IMR-90 (cell line): ENCODE measurements around the gene F5. TPM values are rescaled to one million over a fixed set of nuclear protein-coding genes. Genes with fewer than 3 reads are reported as not detected.

Source experiments
- ATAC-seq: fragments of 200-7000 bp; cut with Tn5 transposase; 2 replicates; pipeline ENCODE4 v1.9.1; 2020; ENCODE audit warnings: low read depth, mild to moderate bottlenecking, moderate library complexity
- BruUV-seq: library from RNA; stranded (reverse); fragments of 400-500 nt; replicated peaks from 2 replicates; lab custom pipeline; 2021; lab: Mats Ljungman, UMichigan
- CTCF ChIA-PET: fragments of 300-600 bp; formaldehyde crosslinking; extraction: SDS; loops from one replicate; lab custom pipeline; 2021; ENCODE audit warnings: antibody characterized with exemption; lab: Yijun Ruan, JAX
- POLR2A ChIA-PET: fragments of 300-600 bp; sonication (Branson Sonifier 250); formaldehyde crosslinking; loops from one replicate; lab custom pipeline; 2022; ENCODE audit warnings: antibody characterized with exemption; ENCODE audit not compliant: unreplicated experiment; lab: Charles Lee
- DNase-seq: peaks from one replicate; pipeline ENCODE4 v3.0.0; 2013
- H2AFZ ChIP-seq: replicated peaks from 2 replicates; pipeline ENCODE3; 2013; ENCODE audit warnings: low read length, mild to moderate bottlenecking; ENCODE audit not compliant: poor library complexity
- H2AK5ac ChIP-seq: 2 replicates; pipeline ENCODE4 v1.6.1; 2013; ENCODE audit warnings: low read depth, low read length, inconsistent platforms
- H2AK9ac ChIP-seq: replicated peaks from 2 replicates; pipeline ENCODE3; 2013; ENCODE audit warnings: mild to moderate bottlenecking, low read depth, low read length, moderate library complexity; ENCODE audit not compliant: poor library complexity
- H2BK120ac ChIP-seq: 2 replicates; pipeline ENCODE4 v1.6.1; 2013; ENCODE audit warnings: low read depth, low read length, inconsistent platforms
- H2BK15ac ChIP-seq: 3 replicates; pipeline ENCODE4 v1.6.1; 2013; ENCODE audit warnings: low read depth, low read length, inconsistent platforms
- H2BK20ac ChIP-seq: 2 replicates; pipeline ENCODE4 v1.6.1; 2013; ENCODE audit warnings: low read depth, mild to moderate bottlenecking, inconsistent platforms, low read length, moderate library complexity
- H2BK5ac ChIP-seq: 2 replicates; pipeline ENCODE4 v1.6.1; 2013; ENCODE audit warnings: mild to moderate bottlenecking, low read depth, low read length, inconsistent platforms; ENCODE audit not compliant: poor library complexity, severe bottlenecking
- H3K14ac ChIP-seq: replicated peaks from 2 replicates; pipeline ENCODE4 v1.6.1; 2013; ENCODE audit warnings: low read depth, low read length, inconsistent platforms
- H3K18ac ChIP-seq: 2 replicates; pipeline ENCODE4 v1.6.1; 2013; ENCODE audit warnings: low read depth, low read length, control low read depth
- H3K23ac ChIP-seq: 2 replicates; pipeline ENCODE4 v1.6.1; 2013; ENCODE audit warnings: low read depth, low read length, inconsistent platforms
- H3K27ac ChIP-seq: 2 replicates; pipeline ENCODE4 v1.5.1; 2013; ENCODE audit warnings: mild to moderate bottlenecking, control low read depth, low read length; ENCODE audit not compliant: insufficient read depth
- H3K27me3 ChIP-seq: 2 replicates; pipeline ENCODE4 v1.6.1; 2013; ENCODE audit warnings: low read length; ENCODE audit not compliant: control insufficient read depth, insufficient read depth
- H3K36me3 ChIP-seq: 2 replicates; pipeline ENCODE4 v1.6.1; 2013; ENCODE audit warnings: low read length, mixed read lengths; ENCODE audit not compliant: control insufficient read depth, insufficient read depth
- H3K4ac ChIP-seq: 2 replicates; pipeline ENCODE4 v1.6.1; 2013; ENCODE audit warnings: low read depth, low read length, inconsistent platforms
- H3K4me1 ChIP-seq: 2 replicates; pipeline ENCODE4 v1.6.1; 2013; ENCODE audit warnings: low read length, mixed read lengths; ENCODE audit not compliant: control insufficient read depth, insufficient read depth
- H3K4me2 ChIP-seq: 2 replicates; pipeline ENCODE4 v1.6.1; 2013; ENCODE audit warnings: low read depth, mild to moderate bottlenecking, control low read depth, low read length, moderate library complexity
- H3K4me3 ChIP-seq: 2 replicates; pipeline ENCODE4 v1.5.1; 2013; ENCODE audit warnings: low read depth, mild to moderate bottlenecking, control low read depth, low read length, moderate library complexity; ENCODE audit not compliant: insufficient read depth
- H3K56ac ChIP-seq: 2 replicates; pipeline ENCODE4 v1.6.1; 2013; ENCODE audit warnings: low read length, inconsistent platforms; ENCODE audit not compliant: insufficient read depth; ENCODE audit errors: extremely low read depth
- H3K79me1 ChIP-seq, 2 experiments: 2 replicates each; pipeline ENCODE4 v1.6.1; 2013; ENCODE audit warnings: low read length in 2 of 2, inconsistent platforms in 1 of 2, low read depth in 1 of 2
- H3K9ac ChIP-seq: 2 replicates; pipeline ENCODE4 v1.6.1; 2013; ENCODE audit warnings: low read depth, low read length, control low read depth
- H3K9me1 ChIP-seq: 2 replicates; pipeline ENCODE4 v1.6.1; 2013; ENCODE audit warnings: low read length, inconsistent platforms; ENCODE audit not compliant: insufficient read depth
- H3K9me3 ChIP-seq: 2 replicates; pipeline ENCODE4 v1.6.1; 2013; ENCODE audit warnings: low read length; ENCODE audit not compliant: control insufficient read depth, insufficient read depth
- H4K20me1 ChIP-seq: 2 replicates; pipeline ENCODE4 v1.6.1; 2013; ENCODE audit warnings: low read length, inconsistent platforms; ENCODE audit not compliant: insufficient read depth
- H4K5ac ChIP-seq: 2 replicates; pipeline ENCODE4 v1.6.1; 2013; ENCODE audit warnings: mild to moderate bottlenecking, low read depth, low read length, control low read depth
- H4K8ac ChIP-seq, 2 experiments: 2 replicates each; pipeline ENCODE4 v1.6.1; 2013; ENCODE audit warnings: low read depth in 2 of 2, low read length in 2 of 2, control low read depth in 1 of 2, inconsistent platforms in 1 of 2
- H4K91ac ChIP-seq: 2 replicates; pipeline ENCODE4 v1.6.1; 2013; ENCODE audit warnings: low read depth, low read length, inconsistent platforms; ENCODE audit not compliant: insufficient read depth
- BHLHE40 ChIP-seq: fragments of 150-350 bp; IDR thresholded peaks from 2 replicates; pipeline ENCODE4 v1.6.1; 2016; ENCODE audit warnings: mild to moderate bottlenecking, low read depth, low read length
- CEBPB ChIP-seq: IDR thresholded peaks from 2 replicates; pipeline ENCODE4 v1.6.1; 2012; ENCODE audit warnings: low read depth, low read length, improper control_type of control experiment
- CHD1 ChIP-seq: IDR thresholded peaks from 2 replicates; pipeline ENCODE4 v1.6.1; 2012; ENCODE audit warnings: low read depth, low read length, improper control_type of control experiment
- ELK1 ChIP-seq: fragments of 150-350 bp; IDR thresholded peaks from 2 replicates; pipeline ENCODE4 v1.6.1; 2016; ENCODE audit warnings: low read depth, mild to moderate bottlenecking, low read length, moderate library complexity, borderline replicate concordance
- FOS ChIP-seq: fragments of 150-350 bp; IDR thresholded peaks from 2 replicates; pipeline ENCODE4 v1.6.1; 2016; ENCODE audit warnings: low read depth, low read length
- MAFK ChIP-seq: IDR thresholded peaks from 2 replicates; pipeline ENCODE4 v1.6.1; 2012; ENCODE audit warnings: low read depth, low read length, improper control_type of control experiment
- MAZ ChIP-seq: IDR thresholded peaks from 2 replicates; pipeline ENCODE4 v1.6.1; 2012; ENCODE audit warnings: low read depth, mild to moderate bottlenecking, low read length, improper control_type of control experiment, moderate library complexity, borderline replicate concordance
- MXI1 ChIP-seq: IDR thresholded peaks from 2 replicates; pipeline ENCODE4 v1.6.1; 2012; ENCODE audit warnings: low read depth, mild to moderate bottlenecking, low read length, moderate library complexity, borderline replicate concordance
- NFE2L2 ChIP-seq: fragments of 150-350 bp; IDR thresholded peaks from 2 replicates; pipeline ENCODE4 v1.6.1; 2016; ENCODE audit warnings: low read depth, mild to moderate bottlenecking, low read length
- POLR2A ChIP-seq: IDR thresholded peaks from 2 replicates; pipeline ENCODE4 v1.6.1; 2012; ENCODE audit warnings: mild to moderate bottlenecking, low read depth, low read length
- RAD21 ChIP-seq: IDR thresholded peaks from 2 replicates; pipeline ENCODE4 v1.6.1; 2012; ENCODE audit warnings: low read length, improper control_type of control experiment
- RFX5 ChIP-seq: IDR thresholded peaks from 2 replicates; pipeline ENCODE4 v1.8.0; 2012; ENCODE audit warnings: low read depth, mild to moderate bottlenecking, low read length, moderate library complexity
- SMC3 ChIP-seq: fragments of 150-350 bp; IDR thresholded peaks from 2 replicates; pipeline ENCODE4 v1.6.1; 2016; ENCODE audit warnings: low read depth, mild to moderate bottlenecking, antibody characterized with exemption, low read length, moderate library complexity
- WGBS, 2 experiments: methylation state at CpG; one replicate each; pipeline versions ENCODE4 v1.1.5 to v1.1.7; 2013; ENCODE audit warnings: missing lambda C conversion rate in 2 of 2; ENCODE audit not compliant: insufficient read length in 1 of 2; ENCODE audit errors: extremely low coverage in 2 of 2; 5-methylcytosine and 5-hydroxymethylcytosine counted together
- dilution Hi-C: fragments of 300-500 bp; cut with HindIII; formaldehyde crosslinking; loops from one replicate; pipeline ENCODE4 v1.14.3; 2018; ENCODE audit warnings: low sequenced_read_pairs; ENCODE audit not compliant: unreplicated experiment
- in situ Hi-C: fragments of 300-500 bp; cut with MboI; formaldehyde crosslinking; loops from 3 replicates; pipeline ENCODE4 v1.14.3; 2019; ENCODE audit warnings: low sequenced_read_pairs, inconsistent platforms, mixed read lengths
- intact Hi-C: fragments of 100-400 bp; cut with micrococcal nuclease; formaldehyde crosslinking; loops from 2 replicates; pipeline ENCODE4 v1.10.0; 2022
- polyA plus RNA-seq, 3 experiments: library from polyadenylated mRNA; depleted of rRNA; stranded (reverse); fragments of >200 nt; gene quantifications; 2 replicates each; pipeline ENCODE4 v1.2.3, GENCODE V29; 2012; ENCODE audit warnings: low replicate concordance in 1 of 3
- total RNA-seq: library from RNA; depleted of rRNA; stranded (reverse); fragments of >200 nt; gene quantifications from 2 replicates; pipeline ENCODE4 v1.2.3, GENCODE V29; 2012
- TF ChIP-seq, protein P1 (sequence below): fragments of 150-350 bp; IDR thresholded peaks from 2 replicates; pipeline ENCODE4 v1.6.1; 2017; ENCODE audit warnings: mild to moderate bottlenecking, antibody characterized with exemption, low read length, low read depth

Gene F5
- total and polyA plus RNA-seq, 2 of the 4 experiments (the other 2 are of a cell fraction): not detected

GRCh38 chr1:169475806-169476387 lies 110.4 kb downstream of the F5 start:
- no peak overlapping the region for H3K4ac ChIP-seq
- no peak overlapping the region for H4K5ac ChIP-seq
- H3K9me3 ChIP-seq: no peaks in the 10 kb centered on the region
- no TSS peak for BruUV-seq
- POLR2A ChIA-PET: no interaction called here
- no peak overlapping the region for H3K4me2 ChIP-seq
- DNase-seq (no peak), ATAC-seq (no peak)
- no peak overlapping the region for H2AFZ ChIP-seq
- intact Hi-C loops: no loop called here
- TF ChIP-seq RFX5 (no peak), MXI1 (no peak), POLR2A (no peak), FOS (no peak), CEBPB (no peak), BHLHE40 (no peak), ELK1 (no peak), RAD21 (no peak), SMC3 (no peak), NFE2L2 (no peak), MAFK (no peak), CHD1 (no peak), MAZ (no peak)
- TF ChIP-seq, protein P1, sequence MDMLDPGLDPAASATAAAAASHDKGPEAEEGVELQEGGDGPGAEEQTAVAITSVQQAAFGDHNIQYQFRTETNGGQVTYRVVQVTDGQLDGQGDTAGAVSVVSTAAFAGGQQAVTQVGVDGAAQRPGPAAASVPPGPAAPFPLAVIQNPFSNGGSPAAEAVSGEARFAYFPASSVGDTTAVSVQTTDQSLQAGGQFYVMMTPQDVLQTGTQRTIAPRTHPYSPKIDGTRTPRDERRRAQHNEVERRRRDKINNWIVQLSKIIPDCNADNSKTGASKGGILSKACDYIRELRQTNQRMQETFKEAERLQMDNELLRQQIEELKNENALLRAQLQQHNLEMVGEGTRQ: no peak
- WGBS, 2 experiments: 71% methylated on average over 1 of the region's 3 CpGs; no CpG with 5 or more reads in 1 of the 2 experiments
- H4K20me1 ChIP-seq: no peaks in the 10 kb centered on the region
- no peak overlapping the region for H4K8ac ChIP-seq
- H3K14ac ChIP-seq: no peak overlapping the region
- no peak overlapping the region for H2AK9ac ChIP-seq
- no peak overlapping the region for H3K27ac ChIP-seq
- dilution Hi-C loops: no loop called here
- H3K18ac ChIP-seq: no peak overlapping the region
- H3K9ac ChIP-seq: no peak overlapping the region
- no peak overlapping the region for H2BK15ac ChIP-seq
- no peak overlapping the region for H2BK20ac ChIP-seq
- in situ Hi-C loops: no loop called here
- no peak overlapping the region for H4K91ac ChIP-seq
- H3K23ac ChIP-seq: no peak overlapping the region
- no peak overlapping the region for H2AK5ac ChIP-seq
- H3K9me1 ChIP-seq: no peaks in the 10 kb centered on the region
- no peak overlapping the region for H3K56ac ChIP-seq
- H3K79me1 ChIP-seq: peaks cover 6 to 7% of the 10 kb centered on the region in 2 experiments; a peak in 3 of 4 replicates
- CTCF ChIA-PET: interaction anchor here (0.8 to 1.0 kb wide), 2 partner anchors 10 to 70 kb away, joined by 3 to 4 read pairs; partner anchors contain the start of gene SLC19A2
- no peaks in the 10 kb centered on the region for H3K4me1 ChIP-seq
- H3K36me3 ChIP-seq: peaks cover 5% of the 10 kb centered on the region
- H2BK120ac ChIP-seq: no peak overlapping the region
- no peak overlapping the region for H3K4me3 ChIP-seq
- no peaks in the 10 kb centered on the region for H3K27me3 ChIP-seq
- no peak overlapping the region for H2BK5ac ChIP-seq
